ENCODE results near the gene LRRC10. TPM values are rescaled to one million over a fixed set of nuclear protein-coding genes. Genes with fewer than 3 reads are reported as not detected.

The LRRC10 gene, protein sequence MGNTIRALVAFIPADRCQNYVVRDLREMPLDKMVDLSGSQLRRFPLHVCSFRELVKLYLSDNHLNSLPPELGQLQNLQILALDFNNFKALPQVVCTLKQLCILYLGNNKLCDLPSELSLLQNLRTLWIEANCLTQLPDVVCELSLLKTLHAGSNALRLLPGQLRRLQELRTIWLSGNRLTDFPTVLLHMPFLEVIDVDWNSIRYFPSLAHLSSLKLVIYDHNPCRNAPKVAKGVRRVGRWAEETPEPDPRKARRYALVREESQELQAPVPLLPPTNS
- total RNA-seq (2022; extraction: Qiagen RNA extraction): not detected in 5 replicates

DNA sequence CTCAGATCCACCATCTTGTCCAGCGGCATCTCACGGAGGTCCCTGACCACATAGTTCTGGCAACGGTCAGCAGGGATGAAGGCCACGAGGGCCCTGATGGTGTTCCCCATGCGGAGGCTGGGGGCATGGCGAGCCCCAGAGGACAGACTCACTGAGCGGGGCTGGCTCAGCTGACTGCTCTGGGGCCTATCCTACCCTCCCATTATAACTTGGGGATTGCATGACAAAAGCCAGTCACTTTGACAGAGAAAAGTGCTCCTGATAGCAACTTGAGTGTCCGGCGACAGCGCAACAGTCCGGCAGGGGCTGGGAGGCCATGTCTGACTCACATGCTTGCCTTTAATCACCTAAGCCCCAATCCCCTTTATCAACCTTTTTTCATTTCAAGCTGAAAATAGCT lies at the start of gene LRRC10:
LRRC10 (minus strand) TSS at position 179 of the 400 bp plus-strand sequence; CDS start at position 110, 69 bp downstream.

DNA sequence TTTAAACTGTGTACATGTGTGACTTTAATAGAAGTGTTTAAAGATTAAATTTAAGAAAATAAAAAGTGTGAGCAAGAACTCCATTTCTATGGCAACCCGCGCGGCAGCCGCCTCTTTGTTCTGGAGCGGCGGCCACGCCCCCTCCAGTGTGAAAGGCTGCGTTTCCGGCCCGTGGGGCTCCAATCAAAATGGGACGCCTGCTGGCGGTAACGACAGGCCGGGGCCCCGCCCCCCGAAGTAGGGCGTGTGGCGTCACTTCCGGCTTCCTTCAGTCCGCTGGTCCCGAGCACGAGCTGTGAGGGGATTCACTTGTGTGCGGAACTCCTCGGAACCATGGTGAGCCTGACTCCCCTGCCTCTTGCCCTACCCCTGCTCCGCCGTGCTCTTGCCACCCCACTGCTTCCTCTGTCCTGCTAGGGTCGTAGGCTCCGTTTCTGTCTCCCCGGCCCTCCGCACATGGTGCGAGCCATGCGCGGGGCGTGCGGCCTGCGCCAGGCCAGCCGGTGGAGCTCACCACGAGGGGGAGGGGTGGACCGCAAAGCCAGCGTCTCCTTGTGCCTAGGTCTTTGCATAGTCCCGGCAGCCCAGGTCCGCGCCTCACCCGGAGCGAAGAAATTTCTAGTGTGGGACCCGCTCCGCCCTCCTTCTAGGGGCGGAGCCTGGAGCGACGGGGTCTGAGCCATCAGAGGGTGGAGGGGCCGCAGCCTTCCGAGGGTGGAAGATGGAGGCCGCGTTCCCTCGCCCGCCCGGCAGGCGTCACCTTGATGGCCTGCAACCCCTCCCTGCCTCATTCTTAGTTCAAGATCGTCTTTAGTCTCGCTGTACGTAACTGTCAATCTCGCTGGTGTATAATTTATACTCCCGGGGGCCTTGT lies 25.3 kb downstream of the LRRC10 start, which contains the start of gene CCT2:
CCT2 (plus strand) TSS at position 271 of the 874 bp plus-strand sequence; CDS start at position 334, 63 bp downstream.

Other genes with a start within 250 kb of the LRRC10 start
- 8.0 to 14.8 TPM (median 10.5 TPM) in 5 replicates for gene FRS2, start 140.5 kb downstream of the LRRC10 start, total RNA-seq (2022; extraction: Qiagen RNA extraction)
- gene CCT2, start 25.4 kb downstream of the LRRC10 start, total RNA-seq (2022; extraction: Qiagen RNA extraction): 275 to 396 TPM (median 294 TPM) in 5 replicates
- 0.90 to 2.0 TPM (median 1.2 TPM) in 5 replicates for gene BEST3, start 88.4 kb upstream of the LRRC10 start, total RNA-seq (2022; extraction: Qiagen RNA extraction)
- 12.1 to 16.4 TPM (median 15.6 TPM) in 5 replicates for gene RAB3IP, start 128.0 kb upstream of the LRRC10 start, total RNA-seq (2022; extraction: Qiagen RNA extraction)
- gene MYRFL, start 214.3 kb upstream of the LRRC10 start, total RNA-seq (2022; extraction: Qiagen RNA extraction): 0.02 to 0.06 TPM in 2 of 5 replicates, not detected in the others